GM12875 (cell line): ENCODE results near the gene PSMD1.

Experiments used
- H3K4me3 ChIP-seq: one replicate; pipeline ENCODE4 v1.5.1; 2011; ENCODE audit warnings: low read depth, low read length, control low read depth
- TF ChIP-seq, protein P1 (sequence below): IDR thresholded peaks from 2 replicates; pipeline ENCODE4 v1.5.1; 2011; ENCODE audit warnings: low read depth, mild to moderate bottlenecking, control low read depth, inconsistent platforms, low read length, moderate library complexity, borderline replicate concordance; ENCODE audit not compliant: insufficient read depth

PSMD1 gene

DNA sequence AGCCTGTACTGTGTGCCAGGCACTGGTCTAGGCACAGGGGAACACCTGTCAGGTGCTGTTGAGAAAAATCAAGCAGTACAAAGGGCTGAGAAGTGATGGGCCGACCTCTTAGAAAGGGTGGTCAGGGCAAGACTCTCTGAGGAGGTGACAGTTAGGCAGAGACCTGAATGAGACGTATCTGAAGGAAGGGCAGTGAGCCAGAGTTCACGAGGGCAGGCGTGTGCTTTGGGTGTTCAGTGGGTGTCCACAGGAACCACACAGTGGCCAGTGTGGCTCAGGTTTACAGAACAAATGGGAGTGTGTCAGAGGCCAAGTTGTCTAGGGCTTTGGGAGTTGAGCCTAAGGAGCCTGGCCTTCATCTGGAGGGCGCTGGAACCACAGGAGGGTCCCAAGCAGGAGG, 147.9 kb downstream of the PSMD1 start:
- TF ChIP-seq, protein P1, sequence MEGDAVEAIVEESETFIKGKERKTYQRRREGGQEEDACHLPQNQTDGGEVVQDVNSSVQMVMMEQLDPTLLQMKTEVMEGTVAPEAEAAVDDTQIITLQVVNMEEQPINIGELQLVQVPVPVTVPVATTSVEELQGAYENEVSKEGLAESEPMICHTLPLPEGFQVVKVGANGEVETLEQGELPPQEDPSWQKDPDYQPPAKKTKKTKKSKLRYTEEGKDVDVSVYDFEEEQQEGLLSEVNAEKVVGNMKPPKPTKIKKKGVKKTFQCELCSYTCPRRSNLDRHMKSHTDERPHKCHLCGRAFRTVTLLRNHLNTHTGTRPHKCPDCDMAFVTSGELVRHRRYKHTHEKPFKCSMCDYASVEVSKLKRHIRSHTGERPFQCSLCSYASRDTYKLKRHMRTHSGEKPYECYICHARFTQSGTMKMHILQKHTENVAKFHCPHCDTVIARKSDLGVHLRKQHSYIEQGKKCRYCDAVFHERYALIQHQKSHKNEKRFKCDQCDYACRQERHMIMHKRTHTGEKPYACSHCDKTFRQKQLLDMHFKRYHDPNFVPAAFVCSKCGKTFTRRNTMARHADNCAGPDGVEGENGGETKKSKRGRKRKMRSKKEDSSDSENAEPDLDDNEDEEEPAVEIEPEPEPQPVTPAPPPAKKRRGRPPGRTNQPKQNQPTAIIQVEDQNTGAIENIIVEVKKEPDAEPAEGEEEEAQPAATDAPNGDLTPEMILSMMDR, result no peak
- no peak overlapping the region for H3K4me3 ChIP-seq

DNA sequence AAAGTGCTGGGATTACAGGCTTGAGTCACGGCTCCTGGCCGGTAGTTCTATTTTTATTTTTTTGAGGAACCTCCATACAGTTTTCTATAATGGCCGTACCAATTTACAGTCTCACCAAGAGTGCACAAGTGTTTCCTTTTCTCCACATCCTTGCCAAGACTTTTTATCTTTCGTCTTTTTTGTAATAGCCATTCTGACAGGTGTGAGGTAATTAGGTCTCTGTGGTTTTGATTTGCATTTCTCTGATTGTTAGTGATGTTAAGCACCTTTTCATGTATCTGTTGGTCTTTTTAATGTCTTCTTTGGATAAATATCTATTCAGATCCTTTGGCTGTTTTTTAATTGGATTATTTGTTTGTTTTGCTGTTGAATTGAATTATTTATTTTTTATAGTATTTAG, 151.1 kb downstream of the PSMD1 start:
- no peak overlapping the region for H3K4me3 ChIP-seq
- TF ChIP-seq, protein P1, result no peak

DNA sequence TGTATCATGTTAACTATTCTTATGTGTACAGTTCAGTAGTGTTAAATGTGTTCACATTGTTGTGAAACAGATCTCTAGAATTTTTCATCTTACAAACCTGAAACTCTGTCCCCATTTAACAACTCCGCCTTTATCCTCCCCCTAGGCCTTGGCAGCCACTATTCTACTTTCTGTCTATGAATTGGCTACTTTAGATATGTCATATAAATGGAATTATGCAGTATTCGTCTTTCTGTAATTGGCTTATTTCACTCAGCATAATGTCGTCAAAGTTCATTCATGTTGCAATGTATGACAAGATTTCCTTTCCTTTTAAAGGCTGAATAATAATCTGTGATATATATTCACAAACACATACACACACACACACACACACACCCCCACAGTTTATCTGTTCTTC, 154.1 kb downstream of the PSMD1 start:
- TF ChIP-seq, protein P1, result no peak
- H3K4me3 ChIP-seq, result no peak overlapping the region

DNA sequence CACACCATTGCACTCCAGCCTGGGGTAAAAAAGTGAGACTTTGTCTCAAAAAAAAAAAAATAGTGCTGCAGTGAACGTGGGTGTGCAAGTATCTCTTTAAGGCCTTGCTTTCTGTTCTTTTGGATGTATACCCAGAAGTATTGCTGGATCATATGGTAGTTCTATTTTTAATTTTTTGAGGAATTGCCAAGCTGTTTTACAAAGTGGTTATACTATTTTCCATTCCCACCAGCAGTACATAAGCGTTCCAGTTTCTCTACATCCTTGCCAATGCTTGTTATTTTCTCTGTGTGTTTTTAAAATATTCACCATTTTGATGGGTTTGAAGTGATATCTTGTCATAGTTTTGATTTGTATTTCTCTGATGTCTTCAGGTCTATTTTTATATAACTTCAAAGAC, 154.8 kb downstream of the PSMD1 start:
- TF ChIP-seq, protein P1, result no peak
- H3K4me3 ChIP-seq, result no peak overlapping the region

DNA sequence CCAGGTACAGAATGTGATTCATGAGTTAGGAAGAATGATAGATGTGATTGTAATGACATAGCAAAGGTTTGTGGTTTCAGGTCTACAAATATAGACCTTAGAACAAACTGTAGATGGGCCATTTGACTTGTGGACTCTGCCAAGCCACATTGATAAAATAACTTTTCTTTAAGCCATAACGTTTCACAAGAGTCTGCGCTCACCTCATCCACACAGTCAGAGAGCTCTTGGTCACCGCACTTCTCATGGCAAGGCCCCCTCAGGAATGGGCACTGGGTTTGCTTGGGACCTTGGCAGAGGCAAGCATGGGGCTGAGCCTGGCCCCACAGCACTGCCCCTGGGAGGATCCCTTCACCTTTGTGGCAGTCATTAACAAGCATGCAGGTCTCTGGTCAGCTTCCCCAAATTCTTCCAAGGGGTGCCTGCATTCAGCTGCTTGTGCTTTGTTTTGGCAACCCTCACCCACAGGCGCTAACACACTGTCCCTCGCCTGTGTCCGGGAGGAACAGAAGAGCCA, 155.7 kb downstream of the PSMD1 start:
- H3K4me3 ChIP-seq, result no peak overlapping the region
- TF ChIP-seq, protein P1, result no peak

DNA sequence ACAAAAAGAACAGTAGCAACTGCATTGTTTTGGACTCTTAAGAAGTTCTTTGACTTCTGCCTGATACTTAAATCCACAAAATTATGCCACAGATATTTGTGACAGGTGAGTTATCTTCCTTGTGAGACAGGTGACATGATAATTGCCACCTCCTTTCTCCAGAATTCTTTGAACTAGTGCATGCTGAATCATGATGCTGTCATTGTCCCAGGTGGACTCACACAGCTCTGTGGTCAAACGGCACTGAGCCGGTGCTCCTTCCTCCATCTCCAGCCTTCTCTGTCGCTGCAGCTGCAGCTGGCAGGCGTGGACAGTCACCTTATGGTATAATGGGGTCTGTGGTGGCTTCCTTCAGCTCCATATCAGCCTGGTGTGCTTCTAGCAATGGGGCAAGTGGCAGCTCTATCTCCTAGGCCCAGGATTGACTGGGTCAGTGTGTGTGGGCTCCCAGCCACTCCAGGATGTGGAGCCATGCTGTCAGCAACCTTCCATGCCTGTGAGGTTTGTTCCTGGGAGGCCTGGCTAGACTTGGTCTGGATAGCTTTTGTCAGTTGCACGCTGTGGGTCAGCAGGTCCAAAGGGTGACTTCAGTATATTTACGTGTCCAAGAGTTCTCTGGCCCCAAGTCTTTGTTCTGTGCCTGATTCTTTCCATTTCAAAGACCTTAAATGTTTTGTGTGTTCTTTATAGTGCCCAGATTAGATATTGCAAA, 157.4 kb downstream of the PSMD1 start:
- TF ChIP-seq, protein P1, result no peak
- no peak overlapping the region for H3K4me3 ChIP-seq

DNA sequence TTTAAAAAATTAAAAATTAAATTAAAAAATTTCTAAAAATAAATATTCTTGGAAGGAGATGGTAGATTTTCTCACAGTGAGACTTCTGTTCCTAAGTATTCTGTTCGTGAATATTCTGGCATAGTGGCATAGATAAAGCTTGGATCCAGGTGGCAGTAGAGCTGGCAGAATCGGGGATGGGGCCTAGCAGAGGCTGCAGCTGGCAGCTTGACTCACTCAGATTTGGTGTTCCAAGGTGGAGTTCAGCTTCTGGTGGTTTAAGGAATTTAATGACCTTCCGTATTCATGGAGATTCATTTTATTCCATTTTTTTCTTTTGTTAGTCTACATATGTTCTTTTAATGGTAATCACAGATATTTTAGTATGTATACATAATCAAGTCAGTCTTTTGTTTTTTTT, 161.7 kb downstream of the PSMD1 start:
- H3K4me3 ChIP-seq, result no peak overlapping the region
- TF ChIP-seq, protein P1, result no peak
